GM19455 (cell line): Measurements from ENCODE around the gene ARPC5.
"Not testable (repeated sequence)": the region's sequence is repeated elsewhere in the genome, so short reads cannot be mapped to it uniquely, and the experiment has no call there.

Experiments used
- ATAC-seq: cut with Tn5 transposase; IDR thresholded peaks from one replicate; pipeline ENCODE4 v1.9.1; 2021; ENCODE audit not compliant: unreplicated experiment

The ARPC5 gene

DNA sequence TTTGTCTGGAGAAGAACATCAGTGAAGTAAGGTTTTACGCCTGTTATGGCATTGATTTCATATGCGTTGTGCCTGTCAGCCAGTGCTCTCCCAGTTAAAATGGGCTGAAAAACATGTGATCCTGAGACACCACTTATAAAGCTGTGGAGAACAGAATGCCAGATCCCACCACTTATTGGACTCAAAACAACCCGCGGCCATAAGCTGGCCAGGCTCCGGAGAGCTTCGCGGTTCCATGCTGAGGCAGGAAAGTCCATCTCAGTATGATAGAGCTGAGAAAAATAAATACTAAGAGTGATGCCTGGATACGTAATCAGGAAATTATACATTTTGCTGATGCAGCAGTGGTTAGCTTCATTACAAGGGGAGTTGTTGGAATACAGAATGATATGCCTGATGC is 12.5 kb upstream of the ARPC5 start:
- no peak for ATAC-seq

GRCh38 chr1:183646776-183647175 is 11.2 kb upstream of the ARPC5 start:
- ATAC-seq: no peak

- ATAC-seq: no peak
Measured at GRCh38 chr1:183645531-183645930, 9.9 kb upstream of the ARPC5 start.

- ATAC-seq: no peak
Measured at GRCh38 chr1:183642166-183642565, 6.6 kb upstream of the ARPC5 start.

- no peak for ATAC-seq
Measured at GRCh38 chr1:183640193-183640592, 4.6 kb upstream of the ARPC5 start.

GRCh38 chr1:183638649-183639387 is 3.2 kb upstream of the ARPC5 start:
- ATAC-seq: no peak

- ATAC-seq: no peak
Measured at GRCh38 chr1:183636783-183637182, 1.2 kb upstream of the ARPC5 start.

DNA sequence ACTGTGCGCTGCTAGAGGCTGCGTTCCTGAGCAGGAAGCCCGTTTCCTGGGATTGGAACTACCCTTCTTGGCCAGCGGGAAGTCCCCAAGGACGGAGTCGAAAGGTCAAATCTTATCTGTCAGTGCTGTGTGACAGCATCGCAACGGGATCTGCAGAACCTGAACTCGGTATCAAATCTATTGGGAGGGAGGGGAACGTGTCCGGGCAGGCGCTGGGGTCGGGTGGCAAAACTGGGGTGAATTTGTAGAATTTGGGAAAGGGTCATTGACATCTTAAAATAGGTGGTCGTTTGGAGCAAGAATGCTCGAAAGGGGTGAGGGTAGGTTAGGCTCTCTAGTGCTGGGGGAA is 725 bp upstream of the ARPC5 start:
- peak; percentile 0 for ATAC-seq

DNA sequence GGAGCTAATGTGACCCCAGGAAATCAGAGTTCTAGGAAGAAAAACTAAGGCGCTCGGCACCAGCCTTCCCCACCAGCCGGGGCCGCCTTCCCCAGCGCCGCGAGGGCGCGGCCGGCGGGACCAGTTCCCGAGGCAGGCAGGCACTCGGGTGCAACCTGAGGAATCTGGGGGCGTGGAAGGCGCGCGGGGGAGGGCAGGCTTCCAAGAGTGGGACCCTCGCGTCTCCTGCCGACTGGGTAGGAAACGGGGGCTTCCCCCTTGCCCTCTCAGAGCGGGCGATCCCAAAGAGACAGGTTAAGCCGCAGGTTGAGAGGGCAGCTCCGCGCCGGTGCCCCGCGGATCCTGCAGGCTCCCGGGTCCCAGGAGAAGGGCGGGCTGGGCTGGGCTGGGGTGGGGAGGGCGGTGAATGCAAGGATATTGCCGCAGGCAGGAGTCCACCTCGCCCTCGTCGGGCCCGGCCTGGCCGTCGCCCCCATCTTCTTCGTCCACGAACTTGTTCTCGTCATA is 431 bp downstream of the ARPC5 start:
- peak; percentile 4 for ATAC-seq

- no peak for ATAC-seq
Measured at GRCh38 chr1:183634429-183635065, 1.0 kb downstream of the ARPC5 start.

GRCh38 chr1:183633676-183634343 is 1.8 kb downstream of the ARPC5 start:
- peak; percentile 37 for ATAC-seq

- no peak for ATAC-seq
Measured at GRCh38 chr1:183632964-183633363, 2.6 kb downstream of the ARPC5 start.

GRCh38 chr1:183632114-183632513 is 3.5 kb downstream of the ARPC5 start:
- no peak for ATAC-seq

DNA sequence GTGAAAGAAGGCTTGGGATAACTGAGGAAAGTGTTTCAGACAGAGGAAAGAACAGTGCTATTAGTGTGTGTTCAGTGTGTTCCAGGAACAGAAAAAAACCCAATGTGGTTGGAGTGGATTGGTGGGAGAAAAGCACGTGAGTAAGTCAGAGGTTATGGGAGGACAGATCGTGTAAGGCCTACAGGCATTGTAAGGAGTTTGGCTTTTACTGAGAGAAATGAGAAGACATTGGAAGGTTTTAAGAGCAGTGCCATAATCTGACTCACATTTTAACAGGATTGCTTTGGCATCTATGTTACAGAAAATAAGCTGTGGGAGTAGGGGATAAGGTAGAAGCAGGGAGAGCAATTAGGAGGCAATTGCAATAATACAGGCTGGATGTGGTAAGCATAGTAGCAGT is 4.8 kb downstream of the ARPC5 start:
- ATAC-seq: no peak

- no peak for ATAC-seq
Measured at GRCh38 chr1:183628537-183628936, 7.0 kb downstream of the ARPC5 start.

DNA sequence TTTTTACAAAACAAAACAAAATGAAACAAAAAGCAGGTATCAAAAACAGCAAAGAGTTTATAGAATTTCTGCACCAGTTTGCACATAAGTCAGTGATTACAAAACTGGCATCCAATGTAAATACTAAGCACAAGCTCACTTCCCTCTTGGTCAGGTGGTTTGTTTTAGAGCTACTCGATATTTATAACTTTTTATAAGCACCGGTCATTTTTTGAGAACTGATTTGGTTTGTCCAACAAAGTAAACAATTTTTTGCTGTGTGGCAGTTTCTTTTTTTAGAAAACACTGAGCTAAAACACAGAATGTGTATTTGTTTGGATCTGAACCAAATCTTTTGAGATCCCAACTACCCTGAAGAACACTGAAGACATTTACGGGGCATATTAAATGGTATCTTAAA is 9.3 kb downstream of the ARPC5 start:
- ATAC-seq: not testable (repeated sequence)

DNA sequence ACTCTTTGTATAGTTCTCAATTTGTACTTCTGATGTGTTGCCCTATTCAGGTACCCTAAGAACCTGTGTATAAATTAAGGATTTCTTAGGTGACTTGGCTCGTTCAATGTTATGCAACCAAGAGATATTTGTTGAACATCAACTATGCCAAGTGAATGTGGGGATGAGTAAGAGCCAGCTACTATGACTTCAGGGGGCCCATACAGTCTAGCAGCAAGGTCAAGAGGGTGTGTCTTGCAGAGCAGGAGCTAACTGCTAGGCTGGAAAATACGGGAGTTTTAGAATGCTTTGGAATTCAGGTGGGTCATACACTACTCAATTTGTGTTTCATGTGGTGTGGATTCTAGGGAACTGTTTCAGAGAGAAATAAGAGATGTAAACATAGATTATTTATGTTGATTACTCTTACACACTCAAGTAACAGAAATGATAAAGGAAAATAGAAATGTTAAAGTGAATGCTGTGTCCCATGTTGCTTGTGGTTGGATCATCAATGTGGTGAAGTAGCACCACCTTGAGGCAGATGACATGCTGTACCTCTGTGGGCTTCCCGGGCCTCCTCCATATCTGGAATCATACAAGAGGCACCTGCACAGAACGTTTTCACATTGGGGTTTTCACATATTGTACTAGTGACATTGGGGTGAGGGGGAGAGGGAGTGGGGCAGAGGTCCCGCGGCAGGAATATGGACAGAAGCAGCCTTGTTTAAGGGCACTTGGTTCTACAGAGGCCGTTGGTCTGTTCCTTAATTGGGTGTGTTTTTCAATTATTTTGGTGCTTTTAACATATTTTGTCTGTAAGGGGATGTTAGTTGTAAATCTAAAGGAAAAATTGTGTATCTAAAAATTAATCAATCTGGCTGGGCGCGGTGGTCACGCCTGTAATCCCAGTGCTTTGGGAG is 12.4 kb downstream of the ARPC5 start:
- peak; percentile 83 for ATAC-seq

DNA sequence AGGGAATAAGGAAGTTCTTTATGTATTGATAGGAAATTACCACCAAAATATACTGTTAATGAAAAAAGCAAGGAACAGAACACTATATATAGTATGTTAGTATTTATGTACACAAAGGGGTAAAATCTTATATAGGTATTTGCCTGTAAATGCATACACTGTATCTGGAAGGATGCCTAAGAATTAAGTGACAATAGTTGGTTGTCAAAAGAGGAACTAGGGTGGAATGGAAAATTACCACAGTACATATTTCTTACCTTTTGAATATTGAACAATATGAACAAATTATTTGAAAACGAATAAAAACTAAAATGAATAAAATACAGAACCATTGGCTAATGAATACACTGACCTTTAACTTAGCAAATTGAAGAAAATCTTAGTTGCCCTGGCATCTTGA is 13.6 kb downstream of the ARPC5 start:
- ATAC-seq: no peak

DNA sequence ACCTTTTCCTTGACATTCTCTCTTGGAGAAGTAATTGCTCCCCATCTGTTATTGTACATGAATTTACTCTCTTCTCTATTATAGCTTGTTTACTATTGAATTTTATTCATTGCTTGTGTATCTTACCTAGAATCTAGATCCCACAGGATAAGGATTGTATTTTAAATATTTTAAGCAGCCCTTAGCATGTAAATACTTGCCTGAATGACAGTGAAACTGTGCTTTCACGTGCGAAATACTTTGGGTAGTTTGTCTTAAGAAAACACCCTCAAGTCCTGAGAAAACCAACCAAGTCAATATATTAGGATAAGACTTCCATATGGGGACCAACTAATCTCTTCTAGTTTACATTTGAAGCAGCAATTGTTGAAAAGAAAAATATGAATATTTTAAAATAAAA is 15.3 kb downstream of the ARPC5 start:
- no peak for ATAC-seq

DNA sequence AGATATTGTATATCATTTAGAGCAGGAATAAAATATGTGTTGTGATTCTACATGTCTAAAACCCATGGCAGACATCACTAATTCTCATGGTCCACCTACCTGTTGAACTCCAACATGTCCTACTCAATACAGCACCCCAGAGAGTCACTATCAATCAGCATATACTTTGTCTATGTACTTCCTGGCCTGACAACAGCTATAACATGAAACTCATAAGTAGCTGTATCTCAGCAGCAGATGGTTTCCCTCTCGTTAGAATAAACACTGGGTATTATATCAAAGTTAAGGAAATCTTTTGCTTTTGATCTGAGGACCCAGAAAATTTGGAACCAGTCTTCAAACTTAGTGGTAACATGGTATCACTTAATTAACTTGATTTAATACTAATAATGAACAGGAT is 15.8 kb downstream of the ARPC5 start:
- no peak for ATAC-seq

DNA sequence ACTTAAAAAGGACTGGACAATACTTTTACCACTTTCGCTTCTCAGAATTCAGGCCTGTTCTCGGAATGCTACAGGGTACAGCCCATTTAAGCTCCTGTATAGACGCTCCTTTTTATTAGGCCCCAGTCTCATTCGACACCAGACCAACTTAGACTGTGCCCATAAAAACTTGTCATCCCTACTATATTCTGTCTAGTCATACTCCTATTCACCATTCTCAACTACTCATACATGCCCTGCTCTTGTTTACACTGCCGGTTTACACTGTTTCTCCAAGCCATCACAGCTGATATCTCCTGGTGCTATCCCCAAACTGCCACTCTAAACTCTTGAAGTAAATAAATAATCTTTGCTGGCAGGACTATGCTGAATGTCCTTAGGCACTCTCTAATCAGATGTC is 17.4 kb downstream of the ARPC5 start:
- ATAC-seq: not testable (repeated sequence)
